Panc1 (cell line): ENCODE results near the gene FBXL16.

ENCODE experiments used
- POLR2AphosphoS5 ChIP-seq: IDR thresholded peaks from 2 replicates; pipeline ENCODE4 v1.6.1; 2012; ENCODE audit warnings: mild to moderate bottlenecking, low read depth, low read length, moderate library complexity
- TCF7L2 ChIP-seq: IDR thresholded peaks from 2 replicates; pipeline ENCODE4 v1.6.1; 2011; ENCODE audit warnings: mild to moderate bottlenecking, low read depth, low read length, inconsistent platforms
- TF ChIP-seq, protein P1 (sequence below): fragments of 450-650 bp; IDR thresholded peaks from 2 replicates; pipeline ENCODE4 v1.5.1; 2017; ENCODE audit warnings: mild to moderate bottlenecking
- TF ChIP-seq, protein P2 (sequence below), 2 experiments: IDR thresholded peaks; 2 replicates each; pipeline ENCODE4 v1.6.1; 2011 to 2012; ENCODE audit warnings: low read depth in 2 of 2, control low read depth in 1 of 2, low read length in 1 of 2, mild to moderate bottlenecking in 1 of 2, moderate library complexity in 1 of 2; ENCODE audit not compliant: insufficient read depth in 1 of 2

DNA sequence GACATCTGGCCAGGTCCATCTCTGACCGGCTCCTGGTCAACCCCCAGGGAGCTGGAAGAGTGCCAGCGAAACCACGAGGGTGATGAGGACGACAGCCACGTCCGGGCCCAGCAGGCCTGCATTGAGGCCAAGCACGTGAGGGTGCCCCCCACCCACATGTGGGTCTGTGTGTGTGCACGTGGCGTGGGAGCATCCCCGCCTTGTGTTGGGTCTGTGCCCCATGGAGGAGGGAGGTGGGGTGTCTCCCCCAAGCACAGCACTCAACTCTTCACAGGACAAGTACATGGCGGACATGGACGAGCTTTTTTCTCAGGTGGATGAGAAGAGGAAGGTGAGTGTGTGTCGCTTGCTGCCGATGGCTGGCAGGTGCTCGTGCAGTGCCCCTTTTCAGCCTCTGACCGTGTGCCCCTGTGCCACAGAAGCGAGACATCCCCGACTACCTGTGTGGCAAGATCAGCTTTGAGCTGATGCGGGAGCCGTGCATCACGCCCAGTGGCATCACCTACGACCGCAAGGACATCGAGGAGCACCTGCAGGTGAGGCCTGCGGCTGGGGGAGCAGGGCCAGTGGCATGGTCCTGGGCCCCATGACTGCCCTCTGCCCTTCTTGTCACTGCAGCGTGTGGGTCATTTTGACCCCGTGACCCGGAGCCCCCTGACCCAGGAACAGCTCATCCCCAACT is 23.7 kb downstream of the FBXL16 start:
- TF ChIP-seq, protein P1, sequence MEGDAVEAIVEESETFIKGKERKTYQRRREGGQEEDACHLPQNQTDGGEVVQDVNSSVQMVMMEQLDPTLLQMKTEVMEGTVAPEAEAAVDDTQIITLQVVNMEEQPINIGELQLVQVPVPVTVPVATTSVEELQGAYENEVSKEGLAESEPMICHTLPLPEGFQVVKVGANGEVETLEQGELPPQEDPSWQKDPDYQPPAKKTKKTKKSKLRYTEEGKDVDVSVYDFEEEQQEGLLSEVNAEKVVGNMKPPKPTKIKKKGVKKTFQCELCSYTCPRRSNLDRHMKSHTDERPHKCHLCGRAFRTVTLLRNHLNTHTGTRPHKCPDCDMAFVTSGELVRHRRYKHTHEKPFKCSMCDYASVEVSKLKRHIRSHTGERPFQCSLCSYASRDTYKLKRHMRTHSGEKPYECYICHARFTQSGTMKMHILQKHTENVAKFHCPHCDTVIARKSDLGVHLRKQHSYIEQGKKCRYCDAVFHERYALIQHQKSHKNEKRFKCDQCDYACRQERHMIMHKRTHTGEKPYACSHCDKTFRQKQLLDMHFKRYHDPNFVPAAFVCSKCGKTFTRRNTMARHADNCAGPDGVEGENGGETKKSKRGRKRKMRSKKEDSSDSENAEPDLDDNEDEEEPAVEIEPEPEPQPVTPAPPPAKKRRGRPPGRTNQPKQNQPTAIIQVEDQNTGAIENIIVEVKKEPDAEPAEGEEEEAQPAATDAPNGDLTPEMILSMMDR = no peak
- TF ChIP-seq, protein P2, sequence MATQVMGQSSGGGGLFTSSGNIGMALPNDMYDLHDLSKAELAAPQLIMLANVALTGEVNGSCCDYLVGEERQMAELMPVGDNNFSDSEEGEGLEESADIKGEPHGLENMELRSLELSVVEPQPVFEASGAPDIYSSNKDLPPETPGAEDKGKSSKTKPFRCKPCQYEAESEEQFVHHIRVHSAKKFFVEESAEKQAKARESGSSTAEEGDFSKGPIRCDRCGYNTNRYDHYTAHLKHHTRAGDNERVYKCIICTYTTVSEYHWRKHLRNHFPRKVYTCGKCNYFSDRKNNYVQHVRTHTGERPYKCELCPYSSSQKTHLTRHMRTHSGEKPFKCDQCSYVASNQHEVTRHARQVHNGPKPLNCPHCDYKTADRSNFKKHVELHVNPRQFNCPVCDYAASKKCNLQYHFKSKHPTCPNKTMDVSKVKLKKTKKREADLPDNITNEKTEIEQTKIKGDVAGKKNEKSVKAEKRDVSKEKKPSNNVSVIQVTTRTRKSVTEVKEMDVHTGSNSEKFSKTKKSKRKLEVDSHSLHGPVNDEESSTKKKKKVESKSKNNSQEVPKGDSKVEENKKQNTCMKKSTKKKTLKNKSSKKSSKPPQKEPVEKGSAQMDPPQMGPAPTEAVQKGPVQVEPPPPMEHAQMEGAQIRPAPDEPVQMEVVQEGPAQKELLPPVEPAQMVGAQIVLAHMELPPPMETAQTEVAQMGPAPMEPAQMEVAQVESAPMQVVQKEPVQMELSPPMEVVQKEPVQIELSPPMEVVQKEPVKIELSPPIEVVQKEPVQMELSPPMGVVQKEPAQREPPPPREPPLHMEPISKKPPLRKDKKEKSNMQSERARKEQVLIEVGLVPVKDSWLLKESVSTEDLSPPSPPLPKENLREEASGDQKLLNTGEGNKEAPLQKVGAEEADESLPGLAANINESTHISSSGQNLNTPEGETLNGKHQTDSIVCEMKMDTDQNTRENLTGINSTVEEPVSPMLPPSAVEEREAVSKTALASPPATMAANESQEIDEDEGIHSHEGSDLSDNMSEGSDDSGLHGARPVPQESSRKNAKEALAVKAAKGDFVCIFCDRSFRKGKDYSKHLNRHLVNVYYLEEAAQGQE (IDR thresholded peaks at IDR 0.05; ENCODE audit: insufficient read depth in 1 of 2, low read depth in 2 of 2, low read length in 1 of 2) = peak in 1 of 2 experiments; percentile 14; a peak in 1 of 4 replicates
- TF ChIP-seq POLR2AphosphoS5 (peak; percentile 68; the same call in 1 of the 2 replicates), TCF7L2 (no peak)
